HG03280 (cell line): ENCODE measurements around the gene SBF2.
"Not testable (repeated sequence)": the region's sequence is repeated elsewhere in the genome, so short reads cannot be mapped to it uniquely, and the experiment has no call there.

Experiments
- ATAC-seq: cut with Tn5 transposase; IDR thresholded peaks from one replicate; pipeline ENCODE4 v1.9.1; 2021; ENCODE audit warnings: mild to moderate bottlenecking, moderate library complexity; ENCODE audit not compliant: unreplicated experiment

Gene SBF2

GRCh38 chr11:10268746-10269488 lies 25.1 kb downstream of the SBF2 start:
- ATAC-seq, result no peak

GRCh38 chr11:10267821-10268220 lies 26.2 kb downstream of the SBF2 start:
- no peak for ATAC-seq

- no peak for ATAC-seq
Measured at GRCh38 chr11:10265936-10266335, 28.1 kb downstream of the SBF2 start.

- ATAC-seq, result not testable (repeated sequence)
Measured at GRCh38 chr11:10264716-10265115, 29.3 kb downstream of the SBF2 start.

GRCh38 chr11:10263929-10264328 lies 30.1 kb downstream of the SBF2 start:
- ATAC-seq, result no peak

GRCh38 chr11:10261821-10262220 lies 32.2 kb downstream of the SBF2 start:
- no peak for ATAC-seq

GRCh38 chr11:10257478-10257877 lies 36.5 kb downstream of the SBF2 start:
- no peak for ATAC-seq

- no peak for ATAC-seq
Measured at GRCh38 chr11:10255388-10256125, 38.5 kb downstream of the SBF2 start.

- ATAC-seq, result not testable (repeated sequence)
Measured at GRCh38 chr11:10249448-10250131, 44.4 kb downstream of the SBF2 start.

- ATAC-seq, result no peak
Measured at GRCh38 chr11:10247011-10247410, 47.0 kb downstream of the SBF2 start.

GRCh38 chr11:10243896-10244575 lies 50.0 kb downstream of the SBF2 start:
- ATAC-seq, result no peak

GRCh38 chr11:10236840-10237239 lies 57.2 kb downstream of the SBF2 start:
- ATAC-seq, result no peak

GRCh38 chr11:10233581-10233980 lies 60.4 kb downstream of the SBF2 start:
- ATAC-seq, result no peak

GRCh38 chr11:10232756-10233155 lies 61.3 kb downstream of the SBF2 start:
- no peak for ATAC-seq

- not testable (repeated sequence) for ATAC-seq
Measured at GRCh38 chr11:10231803-10232202, 62.2 kb downstream of the SBF2 start.

- no peak for ATAC-seq
Measured at GRCh38 chr11:10225553-10225952, 68.5 kb downstream of the SBF2 start.

GRCh38 chr11:10222399-10222798 lies 71.6 kb downstream of the SBF2 start:
- ATAC-seq, result no peak

GRCh38 chr11:10221342-10221741 lies 72.7 kb downstream of the SBF2 start:
- ATAC-seq, result no peak

- no peak for ATAC-seq
Measured at GRCh38 chr11:10211470-10211869, 82.5 kb downstream of the SBF2 start.

GRCh38 chr11:10209326-10209725 lies 84.7 kb downstream of the SBF2 start:
- ATAC-seq, result no peak

GRCh38 chr11:10208131-10208575 lies 85.9 kb downstream of the SBF2 start:
- ATAC-seq, result no peak
